ENCODE measurements around the gene ZNF440.
"Not testable (repeated sequence)": the region's sequence is repeated elsewhere in the genome, so short reads cannot be mapped to it uniquely, and the experiment has no call there.

Gene ZNF440

GRCh38 chr19:11814029-11814699 is at the start of gene ZNF440:
TSS of gene ZNF440 (plus strand) at chr19:11814273. CDS start at chr19:11814448, 175 bp downstream.
- TF ChIP-seq, protein P1, sequence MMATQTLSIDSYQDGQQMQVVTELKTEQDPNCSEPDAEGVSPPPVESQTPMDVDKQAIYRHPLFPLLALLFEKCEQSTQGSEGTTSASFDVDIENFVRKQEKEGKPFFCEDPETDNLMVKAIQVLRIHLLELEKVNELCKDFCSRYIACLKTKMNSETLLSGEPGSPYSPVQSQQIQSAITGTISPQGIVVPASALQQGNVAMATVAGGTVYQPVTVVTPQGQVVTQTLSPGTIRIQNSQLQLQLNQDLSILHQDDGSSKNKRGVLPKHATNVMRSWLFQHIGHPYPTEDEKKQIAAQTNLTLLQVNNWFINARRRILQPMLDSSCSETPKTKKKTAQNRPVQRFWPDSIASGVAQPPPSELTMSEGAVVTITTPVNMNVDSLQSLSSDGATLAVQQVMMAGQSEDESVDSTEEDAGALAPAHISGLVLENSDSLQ (IDR thresholded peaks at IDR 0.05): peak; percentile 98
- TF ChIP-seq L3MBTL2 (conservative IDR thresholded peaks at IDR 0.05) (peak; percentile 51), ARNT (IDR thresholded peaks at IDR 0.05) (no peak)
- POLR2A ChIA-PET: interaction anchor here (0.7 to 1.5 kb wide), 2 partner anchors 48 to 221 kb away, joined by 3 to 5 read pairs; partner anchors contain the start of gene ZNF441
- CTCF ChIA-PET: interaction anchor here (0.6 kb wide), 2 partner anchors 85 to 411 kb away, joined by 3 to 4 read pairs; no protein-coding TSS in a partner anchor
- DNase-seq (ENCODE audit: extremely low spot score): peak; percentile 91

- CTCF ChIA-PET: no interaction called here
- DNase-seq (ENCODE audit: extremely low spot score): peak; percentile 77
- POLR2A ChIA-PET: interaction anchor here (1.0 to 1.3 kb wide), 3 partner anchors 24 to 72 kb away, joined by 4 to 5 read pairs (median 5); partner anchors contain the start of gene ZNF440
Measured at GRCh38 chr19:11766597-11767591, 47.2 kb upstream of the ZNF440 start, which contains the start of gene ZNF441. TSS of gene ZNF441 (plus strand) at chr19:11767000. CDS start at chr19:11767194, 194 bp downstream.

GRCh38 chr19:11767633-11768133 is 46.4 kb upstream of the ZNF440 start:
- CTCF ChIA-PET: no interaction called here
- no peak for DNase-seq (ENCODE audit: extremely low spot score)

More at GRCh38 chr19:11766597-11767591, 47.2 kb upstream of the ZNF440 start, which contains the start of gene ZNF441:
- TF ChIP-seq L3MBTL2 (conservative IDR thresholded peaks at IDR 0.05): peak; percentile 55
- TF ChIP-seq FOXA1 (IDR thresholded peaks at IDR 0.05): no peak
- TF ChIP-seq, protein P1 (IDR thresholded peaks at IDR 0.05): peak; percentile 96
- TF ChIP-seq LEF1 (IDR thresholded peaks at IDR 0.05; ENCODE audit: borderline replicate concordance): no peak
- no peak for TF ChIP-seq ZNF384 (IDR thresholded peaks at IDR 0.05)
- no peak for TF ChIP-seq ARNT (IDR thresholded peaks at IDR 0.05)
- TF ChIP-seq TARDBP (IDR thresholded peaks at IDR 0.05): no peak
- TF ChIP-seq FOXM1 (IDR thresholded peaks at IDR 0.05; ENCODE audit: borderline replicate concordance): no peak

GRCh38 chr19:11769995-11770394 is 44.1 kb upstream of the ZNF440 start:
- POLR2A ChIA-PET: no interaction called here
- CTCF ChIA-PET: no interaction called here
- no peak for TF ChIP-seq BHLHE40 (IDR thresholded peaks at IDR 0.05; ENCODE audit: borderline replicate concordance)
- TF ChIP-seq FOXK2 (IDR thresholded peaks at IDR 0.05): no peak
- no peak for TF ChIP-seq TARDBP (IDR thresholded peaks at IDR 0.05)
- TF ChIP-seq FOXM1 (IDR thresholded peaks at IDR 0.05; ENCODE audit: borderline replicate concordance): no peak
- TF ChIP-seq ARNT (IDR thresholded peaks at IDR 0.05): no peak
- TF ChIP-seq ZNF384 (IDR thresholded peaks at IDR 0.05): no peak
- DNase-seq (ENCODE audit: extremely low spot score): no peak

More at GRCh38 chr19:11767633-11768133, 46.4 kb upstream of the ZNF440 start:
- POLR2A ChIA-PET: no interaction called here
- TF ChIP-seq ELF4 (IDR thresholded peaks at IDR 0.05): no peak
- no peak for TF ChIP-seq CTBP1 (IDR thresholded peaks at IDR 0.05; ENCODE audit: borderline replicate concordance)
- no peak for TF ChIP-seq ARNT (IDR thresholded peaks at IDR 0.05)
- TF ChIP-seq FOXM1 (IDR thresholded peaks at IDR 0.05; ENCODE audit: borderline replicate concordance): no peak
- TF ChIP-seq HDGF (IDR thresholded peaks at IDR 0.05; ENCODE audit: borderline replicate concordance): no peak
- TF ChIP-seq FOXA1 (IDR thresholded peaks at IDR 0.05): no peak
- TF ChIP-seq NFRKB (IDR thresholded peaks at IDR 0.05): no peak
- no peak for TF ChIP-seq TARDBP (IDR thresholded peaks at IDR 0.05)
- no peak for TF ChIP-seq FOXK2 (IDR thresholded peaks at IDR 0.05)
- no peak for TF ChIP-seq LEF1 (IDR thresholded peaks at IDR 0.05; ENCODE audit: borderline replicate concordance)
- TF ChIP-seq BHLHE40 (IDR thresholded peaks at IDR 0.05; ENCODE audit: borderline replicate concordance): no peak
- TF ChIP-seq, protein P1 (IDR thresholded peaks at IDR 0.05): no peak
- no peak for TF ChIP-seq ZNF384 (IDR thresholded peaks at IDR 0.05)

GRCh38 chr19:11771520-11771919 is 42.6 kb upstream of the ZNF440 start:
- DNase-seq (ENCODE audit: extremely low spot score); CTCF ChIA-PET; POLR2A ChIA-PET: not testable (repeated sequence)

GRCh38 chr19:11776669-11777068 is 37.4 kb upstream of the ZNF440 start:
- POLR2A ChIA-PET; DNase-seq (ENCODE audit: extremely low spot score); CTCF ChIA-PET: not testable (repeated sequence)

Measured in HEK293T (cell line).